Measurements from ENCODE around the gene STAG3.

GRCh38 chr7:100157069-100157333 lies 20.7 kb upstream of the STAG3 start:
- no peak for TF ChIP-seq GABPA (IDR thresholded peaks at IDR 0.05; ENCODE audit: borderline replicate concordance, insufficient read depth, low read length)
- no peak for TF ChIP-seq CTCF (IDR thresholded peaks at IDR 0.05; ENCODE audit: control extremely low read depth in 1 of 3, insufficient read depth in 1 of 3, low read depth in 1 of 3, low read length in 3 of 3)

All from H1 (cell line).